ENCODE data around the gene ALG9. TPM values are rescaled to one million over a fixed set of nuclear protein-coding genes. Genes with fewer than 3 reads are reported as not detected.

The ALG9 gene
- total RNA-seq, 1 donor from 2014 or later, result 24.9 TPM

- Histone ChIP-seq H3K27me3 (ENCODE audit: insufficient read depth, low read length) (no peaks in the 10 kb centered on the region), H3K27ac (ENCODE audit: low read depth, low read length) (no peak overlapping the region), H3K9me3 (ENCODE audit: insufficient read depth, low read depth, low read length) (no peaks in the 10 kb centered on the region), H3K79me2 (ENCODE audit: insufficient read depth, low read length) (no peaks in the 10 kb centered on the region), H3K4me1 (ENCODE audit: insufficient read depth, low read length) (peaks cover 9% of the 10 kb centered on the region), H2AFZ (ENCODE audit: low read depth, low read length) (no peak overlapping the region), H3K4me2 (ENCODE audit: low read length) (no peak overlapping the region), H3K9ac (ENCODE audit: low read length) (no peak overlapping the region), H4K20me1 (ENCODE audit: insufficient read depth, low read length) (no peaks in the 10 kb centered on the region), H3K4me3 (ENCODE audit: insufficient read depth, low read depth, low read length) (no peak overlapping the region), H3K36me3 (ENCODE audit: insufficient read depth, low read length) (no peaks in the 10 kb centered on the region)
- H3K27me3 Mint-ChIP-seq (ENCODE audit: low read depth, unreplicated experiment), result no peaks in the 10 kb centered on the region
- no peaks in the 10 kb centered on the region for H3K9me3 Mint-ChIP-seq (ENCODE audit: unreplicated experiment)
- no peak overlapping the region for H3K27ac Mint-ChIP-seq (ENCODE audit: unreplicated experiment)
- FAIRE-seq (no peak), DNase-seq (ENCODE audit: low read depth) (no peak)
- H3K36me3 Mint-ChIP-seq (ENCODE audit: low read depth, unreplicated experiment), result no peaks in the 10 kb centered on the region
- TF ChIP-seq EZH2 (IDR thresholded peaks at IDR 0.05; ENCODE audit: insufficient read depth, low read length) (no peak), CTCF (IDR thresholded peaks at IDR 0.05; ENCODE audit: insufficient read depth, low read depth, low read length) (no peak)
- H3K4me3 Mint-ChIP-seq (ENCODE audit: unreplicated experiment), result no peak overlapping the region
- peaks cover 5% of the 10 kb centered on the region for H3K4me1 Mint-ChIP-seq (ENCODE audit: low read depth, unreplicated experiment)
These were observed 10.8 kb upstream of the ALG9 start for GRCh38 chr11:111882202-111882601.

- Histone ChIP-seq H3K79me2 (ENCODE audit: insufficient read depth, low read length) (no peaks in the 10 kb centered on the region), H3K4me1 (ENCODE audit: insufficient read depth, low read length) (peaks cover 9% of the 10 kb centered on the region), H3K9ac (ENCODE audit: low read length) (peak overlapping the region; percentile 93), H3K27ac (ENCODE audit: low read depth, low read length) (peak overlapping the region; percentile 99), H3K27me3 (ENCODE audit: insufficient read depth, low read length) (no peaks in the 10 kb centered on the region), H3K4me2 (ENCODE audit: low read length) (peak overlapping the region; percentile 91), H2AFZ (ENCODE audit: low read depth, low read length) (peak overlapping the region; percentile 100), H3K36me3 (ENCODE audit: insufficient read depth, low read length) (no peaks in the 10 kb centered on the region), H3K4me3 (ENCODE audit: insufficient read depth, low read depth, low read length) (peak overlapping the region; percentile 88), H4K20me1 (ENCODE audit: insufficient read depth, low read length) (no peaks in the 10 kb centered on the region), H3K9me3 (ENCODE audit: insufficient read depth, low read depth, low read length) (no peaks in the 10 kb centered on the region)
- TF ChIP-seq EZH2 (IDR thresholded peaks at IDR 0.05; ENCODE audit: insufficient read depth, low read length) (no peak), CTCF (IDR thresholded peaks at IDR 0.05; ENCODE audit: insufficient read depth, low read depth, low read length) (no peak)
- DNase-seq (ENCODE audit: low read depth) (no peak), FAIRE-seq (no peak)
- no peaks in the 10 kb centered on the region for H3K9me3 Mint-ChIP-seq (ENCODE audit: unreplicated experiment)
- H3K4me1 Mint-ChIP-seq (ENCODE audit: low read depth, unreplicated experiment), result peaks cover 5% of the 10 kb centered on the region
- H3K4me3 Mint-ChIP-seq (ENCODE audit: unreplicated experiment), result peak overlapping the region; percentile 96
- H3K27me3 Mint-ChIP-seq (ENCODE audit: low read depth, unreplicated experiment), result no peaks in the 10 kb centered on the region
- H3K27ac Mint-ChIP-seq (ENCODE audit: unreplicated experiment), result peak overlapping the region; percentile 100
- peaks cover 2% of the 10 kb centered on the region for H3K36me3 Mint-ChIP-seq (ENCODE audit: low read depth, unreplicated experiment)
These were observed 8.2 kb upstream of the ALG9 start for GRCh38 chr11:111879637-111879960.

GRCh38 chr11:111878849-111879636 is 7.7 kb upstream of the ALG9 start, which contains the start of the genes CFAP68 and FDXACB1:
TSS of gene CFAP68 (plus strand) at chr11:111879541. CDS start at chr11:111879561, 20 bp downstream.
TSS of gene FDXACB1 (minus strand) at chr11:111879165. CDS start at chr11:111879132, 33 bp downstream.
- Mint-ChIP-seq H3K9me3 (ENCODE audit: unreplicated experiment) (no peaks in the 10 kb centered on the region), H3K27ac (ENCODE audit: unreplicated experiment) (peak within 1 kb of the TSS; percentile 100), H3K4me1 (ENCODE audit: low read depth, unreplicated experiment) (peaks cover 5% of the 10 kb centered on the region), H3K27me3 (ENCODE audit: low read depth, unreplicated experiment) (no peaks in the 10 kb centered on the region), H3K36me3 (ENCODE audit: low read depth, unreplicated experiment) (peaks cover 2% of the 10 kb centered on the region), H3K4me3 (ENCODE audit: unreplicated experiment) (peak within 1 kb of the TSS; percentile 96)
- TF ChIP-seq CTCF (IDR thresholded peaks at IDR 0.05; ENCODE audit: insufficient read depth, low read depth, low read length) (peak; percentile 75), EZH2 (IDR thresholded peaks at IDR 0.05; ENCODE audit: insufficient read depth, low read length) (no peak)
- DNase-seq (ENCODE audit: low read depth) (peak; percentile 95), FAIRE-seq (no peak)
- Histone ChIP-seq H3K4me2 (ENCODE audit: low read length) (peak within 1 kb of the TSS; percentile 91), H3K9me3 (ENCODE audit: insufficient read depth, low read depth, low read length) (no peaks in the 10 kb centered on the region), H3K79me2 (ENCODE audit: insufficient read depth, low read length) (no peaks in the 10 kb centered on the region), H4K20me1 (ENCODE audit: insufficient read depth, low read length) (no peaks in the 10 kb centered on the region), H3K9ac (ENCODE audit: low read length) (peak within 1 kb of the TSS; percentile 93), H3K4me1 (ENCODE audit: insufficient read depth, low read length) (peaks cover 9% of the 10 kb centered on the region), H3K27me3 (ENCODE audit: insufficient read depth, low read length) (no peaks in the 10 kb centered on the region), H3K4me3 (ENCODE audit: insufficient read depth, low read depth, low read length) (peak within 1 kb of the TSS; percentile 88), H3K27ac (ENCODE audit: low read depth, low read length) (peak within 1 kb of the TSS; percentile 99), H3K36me3 (ENCODE audit: insufficient read depth, low read length) (no peaks in the 10 kb centered on the region), H2AFZ (ENCODE audit: low read depth, low read length) (peak within 1 kb of the TSS; percentile 100)
